Stomach smooth muscle (tissue), 2 donors: Measurements from ENCODE around the gene NRDE2.

Source experiments
- H3K27ac ChIP-seq: one replicate; pipeline ENCODE4 v1.7.0; 2013; ENCODE audit warnings: mild to moderate bottlenecking, low read length, inconsistent platforms
- H3K27me3 ChIP-seq, 2 donors: one replicate each; pipeline ENCODE4 v1.7.0; 2013; ENCODE audit warnings: low read length in 2 of 2; ENCODE audit not compliant: insufficient read depth in 2 of 2, control insufficient read depth in 1 of 2
- H3K36me3 ChIP-seq, 2 donors: one replicate each; pipeline ENCODE4 v1.7.0; 2013; ENCODE audit warnings: low read length in 2 of 2; ENCODE audit not compliant: control insufficient read depth in 2 of 2, insufficient read depth in 2 of 2
- H3K4me1 ChIP-seq: one replicate; pipeline ENCODE4 v1.7.0; 2013; ENCODE audit warnings: low read length; ENCODE audit not compliant: control insufficient read depth, insufficient read depth
- H3K4me3 ChIP-seq, 2 donors: one replicate each; pipeline ENCODE4 v1.7.0; 2013; ENCODE audit warnings: low read length in 2 of 2
- H3K9ac ChIP-seq, 2 donors: one replicate each; pipeline ENCODE4 v1.7.0; 2013; ENCODE audit warnings: low read length in 2 of 2, mild to moderate bottlenecking in 1 of 2
- H3K9me3 ChIP-seq, 2 donors: one replicate each; pipeline ENCODE4 v1.7.0; 2013; ENCODE audit warnings: low read length in 2 of 2; ENCODE audit not compliant: control insufficient read depth in 2 of 2
- donor health status: healthy.
- donor health status: Pancreatic carcinoma.

NRDE2 gene

GRCh38 chr14:90281261-90281660 lies 50.5 kb downstream of the NRDE2 start:
- H3K27me3 ChIP-seq = no peaks in the 10 kb centered on the region
- no peak overlapping the region for H3K9ac ChIP-seq
- H3K4me1 ChIP-seq = no peaks in the 10 kb centered on the region
- H3K9me3 ChIP-seq = no peaks in the 10 kb centered on the region
- no peak overlapping the region for H3K27ac ChIP-seq
- no peak overlapping the region for H3K4me3 ChIP-seq
- peaks cover 21 to 34% of the 10 kb centered on the region in 2 donors for H3K36me3 ChIP-seq

- H3K27ac ChIP-seq = no peak overlapping the region
- H3K36me3 ChIP-seq = peaks cover 19 to 35% of the 10 kb centered on the region in 2 donors
- H3K4me3 ChIP-seq = no peak overlapping the region
- H3K4me1 ChIP-seq = peaks cover 7% of the 10 kb centered on the region
- no peaks in the 10 kb centered on the region for H3K9me3 ChIP-seq
- H3K27me3 ChIP-seq = no peaks in the 10 kb centered on the region
- no peak overlapping the region for H3K9ac ChIP-seq
Measured at GRCh38 chr14:90280096-90280495, 51.6 kb downstream of the NRDE2 start.

- Histone ChIP-seq H3K9ac (no peak overlapping the region), H3K4me3 (no peak overlapping the region), H3K27me3 (no peaks in the 10 kb centered on the region), H3K27ac (no peak overlapping the region), H3K9me3 (no peaks in the 10 kb centered on the region), H3K4me1 (peaks cover 7% of the 10 kb centered on the region), H3K36me3 (peaks cover 19 to 35% of the 10 kb centered on the region in 2 donors)
Measured at GRCh38 chr14:90278199-90279175, 53.3 kb downstream of the NRDE2 start.

DNA sequence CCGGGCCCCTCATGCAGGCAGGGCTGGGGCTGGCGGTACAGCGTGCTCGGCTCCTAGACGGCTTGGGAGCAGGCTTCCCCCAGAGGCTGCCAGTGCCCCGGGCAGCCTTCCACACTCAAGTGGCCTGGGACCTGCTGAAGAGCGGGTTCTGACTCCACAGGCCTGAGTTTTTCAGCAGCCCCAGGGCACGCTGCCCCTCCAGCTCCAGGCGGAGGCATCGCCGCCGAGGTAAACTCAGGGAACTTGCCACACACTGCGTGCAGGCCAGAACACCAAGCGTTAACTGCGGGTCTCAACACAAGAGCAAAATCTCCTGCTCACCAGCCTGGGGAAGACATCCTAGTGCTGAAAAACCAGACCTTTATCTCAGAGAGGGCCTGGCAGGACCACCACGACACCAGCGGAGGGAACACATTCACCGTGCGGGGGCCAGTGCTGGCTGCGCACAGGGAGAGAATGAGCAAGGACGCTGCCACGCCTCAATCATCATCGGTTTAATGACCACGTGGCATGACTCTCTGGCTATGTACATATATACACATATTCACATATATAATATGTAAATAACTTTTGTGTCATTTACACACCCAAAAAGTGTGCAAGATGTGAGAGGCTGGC lies 54.1 kb downstream of the NRDE2 start:
- H3K27ac ChIP-seq = no peak overlapping the region
- peaks cover 20 to 36% of the 10 kb centered on the region in 2 donors for H3K36me3 ChIP-seq
- peaks cover 7% of the 10 kb centered on the region for H3K4me1 ChIP-seq
- H3K27me3 ChIP-seq = no peaks in the 10 kb centered on the region
- H3K9ac ChIP-seq = no peak overlapping the region
- no peaks in the 10 kb centered on the region for H3K9me3 ChIP-seq
- H3K4me3 ChIP-seq = no peak overlapping the region

GRCh38 chr14:90276646-90277367 lies 54.9 kb downstream of the NRDE2 start:
- H3K27ac ChIP-seq = no peak overlapping the region

GRCh38 chr14:90275820-90276219 lies 55.9 kb downstream of the NRDE2 start:
- Histone ChIP-seq H3K4me1 (peaks cover 7% of the 10 kb centered on the region), H3K36me3 (peaks cover 27 to 43% of the 10 kb centered on the region in 2 donors), H3K9ac (no peak overlapping the region), H3K9me3 (no peaks in the 10 kb centered on the region), H3K27ac (no peak overlapping the region), H3K4me3 (no peak overlapping the region), H3K27me3 (no peaks in the 10 kb centered on the region)

More at GRCh38 chr14:90276646-90277367, 54.9 kb downstream of the NRDE2 start:
- Histone ChIP-seq H3K4me3 (no peak overlapping the region), H3K27me3 (no peaks in the 10 kb centered on the region), H3K9me3 (no peaks in the 10 kb centered on the region), H3K9ac (no peak overlapping the region), H3K36me3 (peaks cover 23 to 40% of the 10 kb centered on the region in 2 donors), H3K4me1 (peaks cover 7% of the 10 kb centered on the region)

GRCh38 chr14:90275458-90275814 lies 56.3 kb downstream of the NRDE2 start:
- H3K36me3 ChIP-seq = peaks cover 27 to 43% of the 10 kb centered on the region in 2 donors
- no peak overlapping the region for H3K27ac ChIP-seq
- H3K9ac ChIP-seq = no peak overlapping the region
- H3K4me1 ChIP-seq = peaks cover 7% of the 10 kb centered on the region
- no peaks in the 10 kb centered on the region for H3K27me3 ChIP-seq
- no peak overlapping the region for H3K4me3 ChIP-seq
- H3K9me3 ChIP-seq = no peaks in the 10 kb centered on the region

DNA sequence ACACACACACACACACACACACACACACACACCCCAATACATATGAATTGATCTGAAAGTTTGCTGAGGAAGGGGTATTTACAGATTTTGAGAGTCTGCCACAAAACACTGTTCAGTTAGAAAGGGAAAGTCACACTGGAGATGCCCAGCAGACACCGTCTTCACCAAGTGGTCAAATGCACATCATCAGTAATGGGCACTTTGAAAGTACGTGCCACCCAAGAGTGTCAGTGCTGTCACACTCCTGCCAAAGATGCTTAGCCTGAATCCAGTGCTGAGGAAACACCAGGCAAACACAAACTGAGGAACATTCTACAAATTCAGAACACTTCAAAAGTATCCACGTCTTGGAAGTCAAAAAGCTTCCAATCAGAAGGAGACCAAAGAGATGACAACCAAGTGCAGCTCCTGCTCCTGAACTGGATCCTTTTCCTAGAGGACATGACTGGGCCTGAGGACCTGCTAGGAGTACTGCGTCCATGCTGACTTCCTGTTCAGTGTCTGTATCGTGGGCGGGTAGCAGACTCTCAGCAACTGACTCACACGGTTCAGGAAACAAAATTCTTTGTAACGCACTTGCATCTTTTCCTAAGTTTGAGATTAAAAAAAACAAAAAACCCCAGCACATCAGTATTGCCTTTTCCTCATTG lies 56.8 kb downstream of the NRDE2 start:
- H3K9me3 ChIP-seq = no peaks in the 10 kb centered on the region
- H3K4me3 ChIP-seq = no peak overlapping the region
- H3K9ac ChIP-seq = no peak overlapping the region
- peaks cover 7% of the 10 kb centered on the region for H3K4me1 ChIP-seq
- H3K36me3 ChIP-seq = peaks cover 29 to 44% of the 10 kb centered on the region in 2 donors
- no peaks in the 10 kb centered on the region for H3K27me3 ChIP-seq
- H3K27ac ChIP-seq = no peak overlapping the region

GRCh38 chr14:90274019-90274418 lies 57.7 kb downstream of the NRDE2 start:
- Histone ChIP-seq H3K9ac (no peak overlapping the region), H3K27me3 (no peaks in the 10 kb centered on the region), H3K4me1 (peaks cover 7% of the 10 kb centered on the region), H3K4me3 (no peak overlapping the region), H3K36me3 (peaks cover 28 to 48% of the 10 kb centered on the region in 2 donors), H3K27ac (no peak overlapping the region), H3K9me3 (no peaks in the 10 kb centered on the region)

- no peak overlapping the region for H3K27ac ChIP-seq
Measured at GRCh38 chr14:90273532-90273931, 58.2 kb downstream of the NRDE2 start.

More at GRCh38 chr14:90273532-90273931, 58.2 kb downstream of the NRDE2 start:
- Histone ChIP-seq H3K9me3 (no peaks in the 10 kb centered on the region), H3K27me3 (no peaks in the 10 kb centered on the region), H3K36me3 (peaks cover 28 to 47% of the 10 kb centered on the region in 2 donors), H3K4me1 (peaks cover 7% of the 10 kb centered on the region), H3K4me3 (no peak overlapping the region), H3K9ac (no peak overlapping the region)
